ENCODE measurements around the gene HTR7. TPM values are rescaled to one million over a fixed set of nuclear protein-coding genes. Genes with fewer than 3 reads are reported as not detected.

HTR7 gene
- total and polyA plus RNA-seq, 2 of the 8 experiments (the other 6 are each of a cell fraction or from before 2014, with no cell fraction given), result 22.9 to 24.6 TPM

GRCh38 chr10:90888387-90888786 lies 30.5 kb upstream of the HTR7 start:
- H3K23me2 ChIP-seq (ENCODE audit: low read depth, low read length), result no peaks in the 10 kb centered on the region
- WGBS, 2 experiments (ENCODE audit: extremely low coverage in 1 of 2, insufficient coverage in 1 of 2, insufficient read length in 1 of 2, insufficient replicate concordance in 2 of 2, low coverage in 1 of 2, low lambda C conversion rate in 2 of 2, missing lambda C conversion rate in 1 of 2), result 92% methylated on average over 6 of the region's 6 CpGs; no CpG with 5 or more reads in 1 of the 2 experiments
- H3K4me3 ChIP-seq (ENCODE audit: extremely low read depth in 1 of 4, insufficient read depth in 2 of 4, low read depth in 3 of 4, low read length in 4 of 4), result no peak overlapping the region
- peaks cover 2% of the 10 kb centered on the region; the same call in 1 of the 2 replicates for H3K79me1 ChIP-seq (ENCODE audit: low read depth, low read length)
- TF ChIP-seq MAFK (IDR thresholded peaks at IDR 0.05; ENCODE audit: low read depth, low read length) (no peak), KDM4A (IDR thresholded peaks at IDR 0.05; ENCODE audit: low read depth, low read length, severe bottlenecking) (no peak), TCF12 (IDR thresholded peaks at IDR 0.05; ENCODE audit: low read depth, low read length) (no peak), GTF2F1 (IDR thresholded peaks at IDR 0.05; ENCODE audit: borderline replicate concordance, low read depth, low read length) (no peak), BRCA1 (IDR thresholded peaks at IDR 0.05; ENCODE audit: low read depth, low read length) (no peak), BCL11A (IDR thresholded peaks at IDR 0.05; ENCODE audit: low read depth in 2 of 2, low read length in 2 of 2) (no peak), SP4 (IDR thresholded peaks at IDR 0.05; ENCODE audit: low read length) (no peak), RNF2 (IDR thresholded peaks at IDR 0.05; ENCODE audit: borderline replicate concordance, low read depth, low read length, missing control alignments, poor library complexity, severe bottlenecking) (no peak), POLR2AphosphoS5 (IDR thresholded peaks at IDR 0.05; ENCODE audit: low read depth, low read length) (no peak), SP1 (IDR thresholded peaks at IDR 0.05; ENCODE audit: low read depth, low read length) (no peak), HDAC6 (IDR thresholded peaks at IDR 0.05; ENCODE audit: low read depth, low read length) (no peak)
- H3K14ac ChIP-seq (ENCODE audit: insufficient read length), result no peak overlapping the region
- POLR2A ChIA-PET (ENCODE audit: partially characterized antibody), result interaction anchor here (2.5 kb wide), 1 partner anchor 13 kb away, joined by 7 read pairs; no protein-coding TSS in a partner anchor
- no peak overlapping the region for H2BK15ac ChIP-seq (ENCODE audit: low read length)
- H2BK12ac ChIP-seq (ENCODE audit: low read depth, low read length), result no peak overlapping the region
- H3K27ac ChIP-seq (ENCODE audit: low read depth, low read length), result no peak overlapping the region
- H3K4me2 ChIP-seq (ENCODE audit: insufficient read depth in 1 of 2, low read depth in 2 of 2, low read length in 2 of 2), result no peak overlapping the region
- H2BK20ac ChIP-seq (ENCODE audit: low read length), result no peak overlapping the region
- no peak overlapping the region for H3K18ac ChIP-seq (ENCODE audit: extremely low read depth, low read length)
- H2BK120ac ChIP-seq (replicated peaks; ENCODE audit: low read depth, low read length), result no peak overlapping the region
- H2BK5ac ChIP-seq (ENCODE audit: low read depth, low read length), result no peak overlapping the region
- H4K8ac ChIP-seq (ENCODE audit: extremely low read depth, insufficient read depth, low read length), result no peak overlapping the region
- no peak overlapping the region for H3K56ac ChIP-seq (replicated peaks; ENCODE audit: insufficient read length, low read depth, low read length)
- H4K5ac ChIP-seq (ENCODE audit: insufficient read length, low read depth, low read length), result no peak overlapping the region
- H3K27me3 ChIP-seq (replicated peaks in 1 of 4; ENCODE audit: control insufficient read depth in 3 of 4, extremely low read depth in 1 of 4, insufficient read depth in 3 of 4, low read length in 3 of 4), result no peaks in the 10 kb centered on the region
- H3K23ac ChIP-seq (ENCODE audit: insufficient read length), result no peak overlapping the region
- FAIRE-seq (no peak), DNase-seq (ENCODE audit: low read depth in 1 of 2, low spot score in 2 of 2) (no peak)
- H3K9me3 ChIP-seq (ENCODE audit: insufficient read depth in 2 of 2, low read depth in 1 of 2, low read length in 1 of 2), result no peaks in the 10 kb centered on the region; a peak in 1 of 4 replicates
- no peaks in the 10 kb centered on the region for H3K4me1 ChIP-seq (replicated peaks in 1 of 4; ENCODE audit: control insufficient read depth in 3 of 4, insufficient read depth in 4 of 4, low read length in 3 of 4)
- H3K9ac ChIP-seq (replicated peaks in 1 of 4; ENCODE audit: extremely low read depth in 1 of 4, low read depth in 3 of 4, low read length in 3 of 4), result no peak overlapping the region
- H3K36me3 ChIP-seq (ENCODE audit: control insufficient read depth in 2 of 4, insufficient read depth in 4 of 4, low read length in 3 of 4), result peaks cover 6 to 57% (median 33%) of the 10 kb centered on the region in 4 experiments; a peak in 7 of 8 replicates
- H2AK5ac ChIP-seq (ENCODE audit: low read depth, low read length), result no peak overlapping the region
- peaks cover 0 to 3% of the 10 kb centered on the region in 2 experiments for H4K20me1 ChIP-seq (replicated peaks in 1 of 2; ENCODE audit: control insufficient read depth in 1 of 2, insufficient read depth in 2 of 2, low read length in 2 of 2)
- no peak overlapping the region for H3K4ac ChIP-seq (replicated peaks; ENCODE audit: insufficient read length, low read depth, low read length)
- no peak overlapping the region for H4K91ac ChIP-seq (replicated peaks; ENCODE audit: insufficient read length, low read length)
- H3K79me2 ChIP-seq (ENCODE audit: control insufficient read depth in 1 of 2, insufficient read depth in 2 of 2, low read length in 2 of 2), result no peaks in the 10 kb centered on the region
- CTCF ChIA-PET (ENCODE audit: partially characterized antibody), result interaction anchor here (0.6 to 2.7 kb wide), 8 partner anchors 9 to 1294 kb away, joined by 3 to 20 read pairs (median 4); no protein-coding TSS in a partner anchor
- H2AFZ ChIP-seq (ENCODE audit: low read length), result no peak overlapping the region
